Osteoblast (primary cell): ENCODE measurements around the gene HRCT1. TPM values are rescaled to one million over a fixed set of nuclear protein-coding genes. Genes with fewer than 3 reads are reported as not detected.
"Not testable (repeated sequence)": the region's sequence is repeated elsewhere in the genome, so short reads cannot be mapped to it uniquely, and the experiment has no call there.

Experiments
- DNase-seq: peaks from one replicate; pipeline ENCODE4 v3.0.0; 2011; ENCODE audit warnings: low spot score, mixed read lengths; ENCODE audit not compliant: insufficient read length; ENCODE audit errors: missing footprints
- H2AFZ ChIP-seq: 2 replicates; pipeline ENCODE4 v1.6.0; 2011; ENCODE audit warnings: mild to moderate bottlenecking, low read length
- H3K27ac ChIP-seq: 2 replicates; pipeline ENCODE4 v1.5.1; 2011; ENCODE audit warnings: mild to moderate bottlenecking, low read depth, low read length, moderate library complexity
- H3K27me3 ChIP-seq: 2 replicates; pipeline ENCODE4 v1.6.0; 2012; ENCODE audit warnings: mild to moderate bottlenecking, control low read depth, inconsistent platforms, low read length, moderate library complexity; ENCODE audit not compliant: insufficient read depth
- H3K36me3 ChIP-seq: 2 replicates; pipeline ENCODE4 v1.5.1; 2011; ENCODE audit warnings: mild to moderate bottlenecking, low read length, control low read depth, moderate library complexity; ENCODE audit not compliant: insufficient read depth
- H3K4me1 ChIP-seq: 2 replicates; pipeline ENCODE4 v1.5.1; 2011; ENCODE audit warnings: mild to moderate bottlenecking, low read length, control low read depth, moderate library complexity; ENCODE audit not compliant: insufficient read depth
- H3K4me2 ChIP-seq: 2 replicates; pipeline ENCODE4 v1.6.0; 2011; ENCODE audit warnings: mild to moderate bottlenecking, low read length; ENCODE audit not compliant: insufficient read depth
- H3K4me3 ChIP-seq: fragments of 200-600 bp; sonication (generic); 3 replicates; pipeline ENCODE4 v1.5.1; 2012; ENCODE audit warnings: mild to moderate bottlenecking, low read length, inconsistent platforms; ENCODE audit not compliant: insufficient read depth
- H3K79me2 ChIP-seq: 2 replicates; pipeline ENCODE4 v1.6.0; 2012; ENCODE audit warnings: mild to moderate bottlenecking, low read length, control low read depth, inconsistent platforms; ENCODE audit not compliant: insufficient read depth
- H3K9me3 ChIP-seq: 2 replicates; pipeline ENCODE4 v1.5.1; 2011; ENCODE audit warnings: low read depth, low read length, control low read depth
- H4K20me1 ChIP-seq: 2 replicates; pipeline ENCODE4 v1.6.0; 2012; ENCODE audit warnings: mild to moderate bottlenecking, low read length, control low read depth; ENCODE audit not compliant: insufficient read depth
- CTCF ChIP-seq: IDR thresholded peaks from 2 replicates; pipeline ENCODE4 v1.5.1; 2011; ENCODE audit warnings: mild to moderate bottlenecking, low read depth, low read length, moderate library complexity; ENCODE audit errors: extremely low read depth
- total RNA-seq: library from RNA; depleted of rRNA; stranded (reverse); fragments of >200 nt; gene quantifications from 2 replicates; pipeline ENCODE4 v1.2.3, GENCODE V29; 2012

HRCT1 gene
- total RNA-seq, 1 donor, result 5.1 TPM

- DNase-seq, result no peak
- Histone ChIP-seq H4K20me1 (no peaks in the 10 kb centered on the region), H3K27me3 (no peaks in the 10 kb centered on the region), H3K27ac (no peak overlapping the region), H3K9me3 (no peaks in the 10 kb centered on the region), H3K4me3 (no peak overlapping the region), H3K4me2 (no peak overlapping the region), H2AFZ (no peak overlapping the region), H3K4me1 (peaks cover 30% of the 10 kb centered on the region), H3K36me3 (no peaks in the 10 kb centered on the region), H3K79me2 (peaks cover 4% of the 10 kb centered on the region)
- no peak for TF ChIP-seq CTCF
Measured at GRCh38 chr9:35911690-35912089, 5.7 kb downstream of the HRCT1 start.

GRCh38 chr9:35912791-35913400, 6.9 kb downstream of the HRCT1 start:
- Histone ChIP-seq H3K79me2 (peaks cover 4% of the 10 kb centered on the region), H3K36me3 (no peaks in the 10 kb centered on the region), H4K20me1 (no peaks in the 10 kb centered on the region), H3K9me3 (no peaks in the 10 kb centered on the region), H3K27me3 (no peaks in the 10 kb centered on the region), H3K27ac (no peak overlapping the region), H3K4me3 (no peak overlapping the region), H2AFZ (no peak overlapping the region), H3K4me1 (peaks cover 18% of the 10 kb centered on the region), H3K4me2 (no peak overlapping the region)
- DNase-seq, result no peak
- TF ChIP-seq CTCF, result no peak

- H3K4me1 ChIP-seq, result peaks cover 13% of the 10 kb centered on the region
- not testable (repeated sequence) for H3K36me3 ChIP-seq, H2AFZ ChIP-seq, H3K4me2 ChIP-seq, H4K20me1 ChIP-seq, H3K27me3 ChIP-seq, DNase-seq, H3K9me3 ChIP-seq, H3K4me3 ChIP-seq, H3K27ac ChIP-seq, H3K79me2 ChIP-seq
Measured at GRCh38 chr9:35913429-35913828, 7.4 kb downstream of the HRCT1 start.

GRCh38 chr9:35914301-35914807, 8.4 kb downstream of the HRCT1 start:
- Histone ChIP-seq H3K27me3 (no peaks in the 10 kb centered on the region), H3K4me2 (no peak overlapping the region), H3K79me2 (peaks cover under 1% of the 10 kb centered on the region), H3K4me3 (no peak overlapping the region), H2AFZ (peak overlapping the region; percentile 19), H3K27ac (no peak overlapping the region), H3K4me1 (peaks cover 4% of the 10 kb centered on the region), H3K36me3 (no peaks in the 10 kb centered on the region), H4K20me1 (no peaks in the 10 kb centered on the region), H3K9me3 (no peaks in the 10 kb centered on the region)
- peak; percentile 76 for DNase-seq
- no peak for TF ChIP-seq CTCF
